Inferior parietal cortex (tissue), 1 donor: ENCODE results near the gene EP300.

Experiments
- DNase-seq: peaks from one replicate; pipeline ENCODE4 v3.0.0-alpha.2; 2016; ENCODE audit errors: extremely low spot score

Gene EP300

GRCh38 chr22:41206719-41207118 is 114.3 kb downstream of the EP300 start:
- DNase-seq, result no peak

DNA sequence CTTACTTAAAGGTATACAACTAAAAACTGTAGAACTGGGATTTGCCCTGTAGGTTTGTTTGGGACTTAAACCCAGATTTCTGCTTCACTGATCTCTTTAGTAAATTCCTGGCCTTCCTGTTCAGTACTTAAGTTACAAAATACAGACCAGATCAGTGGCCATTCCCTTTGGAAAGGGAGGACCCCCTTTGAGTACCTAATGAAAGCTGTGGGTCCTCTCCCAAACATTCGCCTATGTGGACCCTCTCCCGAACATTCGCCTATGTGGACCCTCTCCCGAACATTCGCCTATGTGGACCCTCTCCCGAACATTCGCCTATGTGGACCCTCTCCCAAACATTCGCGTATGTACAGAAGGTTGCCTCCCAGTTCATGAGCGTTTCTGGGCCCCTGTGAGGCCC is 123.0 kb downstream of the EP300 start:
- no peak for DNase-seq

- no peak for DNase-seq
These were observed 123.5 kb downstream of the EP300 start for GRCh38 chr22:41215926-41216325.

- no peak for DNase-seq
These were observed 124.6 kb downstream of the EP300 start for GRCh38 chr22:41216984-41217383.

GRCh38 chr22:41217553-41218157 is 125.3 kb downstream of the EP300 start:
- DNase-seq, result peak; percentile 38

- no peak for DNase-seq
These were observed 130.6 kb downstream of the EP300 start for GRCh38 chr22:41222846-41223507.

DNA sequence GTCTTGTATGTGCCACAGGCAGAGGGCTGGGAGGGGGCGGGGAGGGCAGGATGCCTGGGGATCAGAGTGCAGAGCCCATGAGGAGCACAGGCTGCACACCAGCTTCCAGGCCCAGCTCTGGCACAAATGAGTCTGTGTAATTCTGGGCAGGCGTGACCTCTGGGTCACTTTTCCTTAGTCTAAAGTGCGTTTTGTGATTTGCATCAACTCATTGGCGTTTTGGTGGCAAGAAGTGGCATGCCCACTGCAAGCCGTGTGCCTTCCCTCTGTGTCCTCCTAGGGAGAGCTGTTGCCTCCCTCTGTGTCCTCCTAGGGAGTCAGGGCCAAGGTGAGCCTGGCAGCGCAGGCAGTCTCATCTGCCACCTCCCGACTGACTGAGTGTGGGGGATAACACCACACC is 131.1 kb downstream of the EP300 start:
- DNase-seq, result no peak

GRCh38 chr22:41226723-41227655 is 134.6 kb downstream of the EP300 start:
- no peak for DNase-seq

- no peak for DNase-seq
These were observed 136.8 kb downstream of the EP300 start for GRCh38 chr22:41229215-41229614.
